Type B pancreatic cell (in vitro differentiated cells): ENCODE results near the gene AK1. TPM values are rescaled to one million over a fixed set of nuclear protein-coding genes. Genes with fewer than 3 reads are reported as not detected.
"Not testable (repeated sequence)": the region's sequence is repeated elsewhere in the genome, so short reads cannot be mapped to it uniquely, and the experiment has no call there.

ENCODE experiments used
- DNase-seq: peaks from one replicate; pipeline ENCODE4 v3.0.0; 2021; ENCODE audit warnings: mixed read lengths; ENCODE audit not compliant: unreplicated experiment; ENCODE audit errors: extremely low spot score
- H3K27ac Mint-ChIP-seq: 2 replicates; pipeline ENCODE4 v1.8.0; 2021; ENCODE audit warnings: mild to moderate bottlenecking, mixed read lengths
- H3K27me3 Mint-ChIP-seq: 2 replicates; pipeline ENCODE4 v1.8.0; 2021; ENCODE audit warnings: mixed read lengths
- H3K36me3 Mint-ChIP-seq: 2 replicates; pipeline ENCODE4 v1.8.0; 2021; ENCODE audit warnings: mixed read lengths
- H3K4me1 Mint-ChIP-seq: one replicate; pipeline ENCODE4 v1.8.0; 2021; ENCODE audit warnings: mixed read lengths; ENCODE audit not compliant: unreplicated experiment
- H3K4me3 Mint-ChIP-seq: 2 replicates; pipeline ENCODE4 v1.8.0; 2021; ENCODE audit warnings: mild to moderate bottlenecking, mixed read lengths
- H3K9me3 Mint-ChIP-seq: 2 replicates; pipeline ENCODE4 v1.8.0; 2021; ENCODE audit warnings: mixed read lengths
- CTCF ChIP-seq: fragments of 200-600 bp; sonication (generic); conservative IDR thresholded peaks from 2 replicates; pipeline ENCODE4 v1.5.0; 2021; ENCODE audit warnings: antibody characterized with exemption, mild to moderate bottlenecking
- total RNA-seq: library from RNA; stranded (reverse); gene quantifications from 2 replicates; pipeline ENCODE4 v1.2.1, GENCODE V29; 2021; ENCODE audit warnings: low replicate concordance

Gene AK1
- total RNA-seq, 1 donor from 2014 or later = 59.8 TPM

DNA sequence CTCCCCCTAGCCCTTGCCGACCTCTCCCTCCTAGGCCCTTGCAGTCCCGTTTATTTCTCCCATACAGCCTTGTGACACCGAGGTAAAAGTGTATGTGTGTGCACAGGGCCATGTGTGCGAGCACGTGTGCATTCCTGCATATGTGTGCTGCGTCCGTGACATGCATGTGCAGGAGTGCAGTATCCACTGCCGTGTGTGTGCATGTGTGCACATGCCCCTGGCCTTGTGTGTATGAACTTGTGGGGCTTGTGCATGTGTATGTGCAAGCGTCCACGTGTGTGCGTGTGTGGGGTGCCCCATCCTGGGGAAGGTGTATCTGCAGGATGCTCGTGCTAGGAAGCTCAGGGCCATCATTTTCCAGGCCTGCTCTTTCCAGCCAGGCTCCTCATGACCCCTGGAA is 6.6 kb downstream of the AK1 start:
- Mint-ChIP-seq H3K4me1 (peaks cover 12% of the 10 kb centered on the region), H3K27me3 (no peaks in the 10 kb centered on the region), H3K36me3 (peaks cover 4% of the 10 kb centered on the region), H3K9me3 (no peaks in the 10 kb centered on the region), H3K27ac (no peak overlapping the region), H3K4me3 (no peak overlapping the region)
- TF ChIP-seq CTCF = no peak
- no peak for DNase-seq

DNA sequence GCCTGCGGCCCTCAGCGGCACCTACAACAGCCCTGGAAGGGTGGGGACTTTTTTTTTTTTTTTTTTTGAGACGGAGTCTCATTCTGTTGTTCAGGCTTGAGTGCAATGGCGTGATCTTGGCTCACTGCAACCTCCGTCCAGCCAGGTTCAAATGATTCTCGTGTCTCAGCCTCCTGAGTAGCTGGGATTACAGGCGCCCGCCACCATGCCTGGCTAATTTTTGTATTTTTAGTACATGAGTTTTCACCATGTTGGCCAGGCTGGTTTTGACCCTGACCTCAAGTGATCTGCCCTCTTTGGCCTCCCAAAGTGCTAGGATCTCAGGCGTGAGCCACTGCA is 7.4 kb downstream of the AK1 start:
- not testable (repeated sequence) for H3K36me3 Mint-ChIP-seq, H3K9me3 Mint-ChIP-seq, DNase-seq, H3K27ac Mint-ChIP-seq, H3K4me3 Mint-ChIP-seq, H3K27me3 Mint-ChIP-seq
- peaks cover 14% of the 10 kb centered on the region for H3K4me1 Mint-ChIP-seq
- peak; percentile 51 for TF ChIP-seq CTCF

- peaks cover 17% of the 10 kb centered on the region for H3K4me1 Mint-ChIP-seq
- H3K9me3 Mint-ChIP-seq = no peaks in the 10 kb centered on the region
- peaks cover 7% of the 10 kb centered on the region for H3K36me3 Mint-ChIP-seq
- peak; percentile 92 for DNase-seq
- H3K4me3 Mint-ChIP-seq = no peak overlapping the region
- peak; percentile 94 for TF ChIP-seq CTCF
- H3K27me3 Mint-ChIP-seq = no peaks in the 10 kb centered on the region
- no peak overlapping the region for H3K27ac Mint-ChIP-seq
Measured at GRCh38 chr9:127869310-127870152, 7.9 kb downstream of the AK1 start.

GRCh38 chr9:127868278-127868902 is 9.1 kb downstream of the AK1 start:
- TF ChIP-seq CTCF = no peak
- no peak overlapping the region for H3K4me3 Mint-ChIP-seq
- DNase-seq = no peak
- H3K4me1 Mint-ChIP-seq = peaks cover 17% of the 10 kb centered on the region
- H3K27me3 Mint-ChIP-seq = no peaks in the 10 kb centered on the region
- no peaks in the 10 kb centered on the region for H3K9me3 Mint-ChIP-seq
- H3K36me3 Mint-ChIP-seq = peaks cover 7% of the 10 kb centered on the region
- no peak overlapping the region for H3K27ac Mint-ChIP-seq

DNA sequence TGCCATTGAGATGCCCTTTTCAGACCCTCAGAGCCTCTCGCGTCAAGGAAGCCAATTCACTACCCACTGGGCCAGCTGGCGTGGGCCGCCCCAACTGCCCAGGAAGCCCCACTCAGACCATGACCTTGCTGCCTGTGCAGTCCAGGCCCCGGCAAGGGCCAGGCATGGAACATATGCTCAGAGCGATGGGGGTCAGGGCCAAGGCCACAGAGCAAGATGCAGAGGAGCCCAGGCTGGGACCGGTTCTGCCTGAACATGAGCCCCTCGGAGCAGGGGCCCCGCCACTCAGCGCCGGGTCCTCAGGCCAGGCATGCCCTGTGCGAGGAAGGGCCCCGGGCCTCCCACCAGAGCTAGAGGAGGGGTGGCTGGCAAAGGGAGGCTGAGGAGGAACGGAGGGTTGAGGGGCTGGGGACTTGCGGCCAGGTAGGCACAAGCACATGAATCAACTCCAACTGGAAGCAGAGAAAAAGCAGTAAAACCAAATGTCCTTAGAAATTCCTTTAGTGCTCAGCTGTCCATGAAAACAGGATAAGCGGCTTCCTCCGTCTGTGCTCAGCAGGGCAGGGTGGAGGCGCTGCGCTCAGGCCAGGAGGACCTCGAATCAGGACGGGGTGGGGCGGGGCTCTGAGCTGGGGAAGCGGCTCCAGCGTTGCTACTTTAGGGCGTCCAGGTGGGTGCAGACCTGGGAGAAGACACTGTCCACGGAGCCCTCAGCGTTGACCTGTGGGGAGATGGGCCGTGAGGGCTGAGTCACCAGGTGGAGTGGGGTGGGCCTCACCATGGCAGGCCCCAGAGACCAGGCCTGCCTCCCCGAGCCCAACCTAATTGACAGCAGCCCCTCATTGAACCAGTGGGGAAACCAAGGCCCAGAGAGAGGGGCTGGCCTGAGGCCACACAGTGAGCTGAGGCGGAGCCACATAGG is 9.9 kb downstream of the AK1 start:
- Mint-ChIP-seq H3K27me3 (no peaks in the 10 kb centered on the region), H3K36me3 (peaks cover 7% of the 10 kb centered on the region), H3K4me1 (peaks cover 22% of the 10 kb centered on the region), H3K9me3 (no peaks in the 10 kb centered on the region), H3K4me3 (no peak overlapping the region), H3K27ac (no peak overlapping the region)
- TF ChIP-seq CTCF = no peak
- no peak for DNase-seq
